IMR-90 (cell line): ENCODE data around the gene IKZF4. TPM values are rescaled to one million over a fixed set of nuclear protein-coding genes. Genes with fewer than 3 reads are reported as not detected.

ENCODE experiments used
- ATAC-seq: fragments of 200-7000 bp; cut with Tn5 transposase; 2 replicates; pipeline ENCODE4 v1.9.1; 2020; ENCODE audit warnings: low read depth, mild to moderate bottlenecking, moderate library complexity
- BruUV-seq: library from RNA; stranded (reverse); fragments of 400-500 nt; replicated peaks from 2 replicates; lab custom pipeline; 2021; lab: Mats Ljungman, UMichigan
- CTCF ChIA-PET: fragments of 300-600 bp; formaldehyde crosslinking; extraction: SDS; loops from one replicate; lab custom pipeline; 2021; ENCODE audit warnings: antibody characterized with exemption; lab: Yijun Ruan, JAX
- POLR2A ChIA-PET: fragments of 300-600 bp; sonication (Branson Sonifier 250); formaldehyde crosslinking; loops from one replicate; lab custom pipeline; 2022; ENCODE audit warnings: antibody characterized with exemption; ENCODE audit not compliant: unreplicated experiment; lab: Charles Lee
- DNase-seq: peaks from one replicate; pipeline ENCODE4 v3.0.0; 2013
- H2AFZ ChIP-seq: replicated peaks from 2 replicates; pipeline ENCODE3; 2013; ENCODE audit warnings: low read length, mild to moderate bottlenecking; ENCODE audit not compliant: poor library complexity
- H2AK5ac ChIP-seq: 2 replicates; pipeline ENCODE4 v1.6.1; 2013; ENCODE audit warnings: low read depth, low read length, inconsistent platforms
- H2AK9ac ChIP-seq: replicated peaks from 2 replicates; pipeline ENCODE3; 2013; ENCODE audit warnings: mild to moderate bottlenecking, low read depth, low read length, moderate library complexity; ENCODE audit not compliant: poor library complexity
- H2BK120ac ChIP-seq: 2 replicates; pipeline ENCODE4 v1.6.1; 2013; ENCODE audit warnings: low read depth, low read length, inconsistent platforms
- H2BK15ac ChIP-seq: 3 replicates; pipeline ENCODE4 v1.6.1; 2013; ENCODE audit warnings: low read depth, low read length, inconsistent platforms
- H2BK20ac ChIP-seq: 2 replicates; pipeline ENCODE4 v1.6.1; 2013; ENCODE audit warnings: low read depth, mild to moderate bottlenecking, inconsistent platforms, low read length, moderate library complexity
- H2BK5ac ChIP-seq: 2 replicates; pipeline ENCODE4 v1.6.1; 2013; ENCODE audit warnings: mild to moderate bottlenecking, low read depth, low read length, inconsistent platforms; ENCODE audit not compliant: poor library complexity, severe bottlenecking
- H3K14ac ChIP-seq: replicated peaks from 2 replicates; pipeline ENCODE4 v1.6.1; 2013; ENCODE audit warnings: low read depth, low read length, inconsistent platforms
- H3K18ac ChIP-seq: 2 replicates; pipeline ENCODE4 v1.6.1; 2013; ENCODE audit warnings: low read depth, low read length, control low read depth
- H3K23ac ChIP-seq: 2 replicates; pipeline ENCODE4 v1.6.1; 2013; ENCODE audit warnings: low read depth, low read length, inconsistent platforms
- H3K27ac ChIP-seq: 2 replicates; pipeline ENCODE4 v1.5.1; 2013; ENCODE audit warnings: mild to moderate bottlenecking, control low read depth, low read length; ENCODE audit not compliant: insufficient read depth
- H3K27me3 ChIP-seq: 2 replicates; pipeline ENCODE4 v1.6.1; 2013; ENCODE audit warnings: low read length; ENCODE audit not compliant: control insufficient read depth, insufficient read depth
- H3K36me3 ChIP-seq: 2 replicates; pipeline ENCODE4 v1.6.1; 2013; ENCODE audit warnings: low read length, mixed read lengths; ENCODE audit not compliant: control insufficient read depth, insufficient read depth
- H3K4ac ChIP-seq: 2 replicates; pipeline ENCODE4 v1.6.1; 2013; ENCODE audit warnings: low read depth, low read length, inconsistent platforms
- H3K4me1 ChIP-seq: 2 replicates; pipeline ENCODE4 v1.6.1; 2013; ENCODE audit warnings: low read length, mixed read lengths; ENCODE audit not compliant: control insufficient read depth, insufficient read depth
- H3K4me2 ChIP-seq: 2 replicates; pipeline ENCODE4 v1.6.1; 2013; ENCODE audit warnings: low read depth, mild to moderate bottlenecking, control low read depth, low read length, moderate library complexity
- H3K4me3 ChIP-seq: 2 replicates; pipeline ENCODE4 v1.5.1; 2013; ENCODE audit warnings: low read depth, mild to moderate bottlenecking, control low read depth, low read length, moderate library complexity; ENCODE audit not compliant: insufficient read depth
- H3K56ac ChIP-seq: 2 replicates; pipeline ENCODE4 v1.6.1; 2013; ENCODE audit warnings: low read length, inconsistent platforms; ENCODE audit not compliant: insufficient read depth; ENCODE audit errors: extremely low read depth
- H3K79me1 ChIP-seq, 2 experiments: 2 replicates each; pipeline ENCODE4 v1.6.1; 2013; ENCODE audit warnings: low read length in 2 of 2, inconsistent platforms in 1 of 2, low read depth in 1 of 2
- H3K9ac ChIP-seq: 2 replicates; pipeline ENCODE4 v1.6.1; 2013; ENCODE audit warnings: low read depth, low read length, control low read depth
- H3K9me1 ChIP-seq: 2 replicates; pipeline ENCODE4 v1.6.1; 2013; ENCODE audit warnings: low read length, inconsistent platforms; ENCODE audit not compliant: insufficient read depth
- H3K9me3 ChIP-seq: 2 replicates; pipeline ENCODE4 v1.6.1; 2013; ENCODE audit warnings: low read length; ENCODE audit not compliant: control insufficient read depth, insufficient read depth
- H4K20me1 ChIP-seq: 2 replicates; pipeline ENCODE4 v1.6.1; 2013; ENCODE audit warnings: low read length, inconsistent platforms; ENCODE audit not compliant: insufficient read depth
- H4K5ac ChIP-seq: 2 replicates; pipeline ENCODE4 v1.6.1; 2013; ENCODE audit warnings: mild to moderate bottlenecking, low read depth, low read length, control low read depth
- H4K8ac ChIP-seq, 2 experiments: 2 replicates each; pipeline ENCODE4 v1.6.1; 2013; ENCODE audit warnings: low read depth in 2 of 2, low read length in 2 of 2, control low read depth in 1 of 2, inconsistent platforms in 1 of 2
- H4K91ac ChIP-seq: 2 replicates; pipeline ENCODE4 v1.6.1; 2013; ENCODE audit warnings: low read depth, low read length, inconsistent platforms; ENCODE audit not compliant: insufficient read depth
- MAFK ChIP-seq: IDR thresholded peaks from 2 replicates; pipeline ENCODE4 v1.6.1; 2012; ENCODE audit warnings: low read depth, low read length, improper control_type of control experiment
- RFX5 ChIP-seq: IDR thresholded peaks from 2 replicates; pipeline ENCODE4 v1.8.0; 2012; ENCODE audit warnings: low read depth, mild to moderate bottlenecking, low read length, moderate library complexity
- WGBS, 2 experiments: methylation state at CpG; one replicate each; pipeline versions ENCODE4 v1.1.5 to v1.1.7; 2013; ENCODE audit warnings: missing lambda C conversion rate in 2 of 2; ENCODE audit not compliant: insufficient read length in 1 of 2; ENCODE audit errors: extremely low coverage in 2 of 2; 5-methylcytosine and 5-hydroxymethylcytosine counted together
- dilution Hi-C: fragments of 300-500 bp; cut with HindIII; formaldehyde crosslinking; loops from one replicate; pipeline ENCODE4 v1.14.3; 2018; ENCODE audit warnings: low sequenced_read_pairs; ENCODE audit not compliant: unreplicated experiment
- in situ Hi-C: fragments of 300-500 bp; cut with MboI; formaldehyde crosslinking; loops from 3 replicates; pipeline ENCODE4 v1.14.3; 2019; ENCODE audit warnings: low sequenced_read_pairs, inconsistent platforms, mixed read lengths
- intact Hi-C: fragments of 100-400 bp; cut with micrococcal nuclease; formaldehyde crosslinking; loops from 2 replicates; pipeline ENCODE4 v1.10.0; 2022
- polyA plus RNA-seq, 3 experiments: library from polyadenylated mRNA; depleted of rRNA; stranded (reverse); fragments of >200 nt; gene quantifications; 2 replicates each; pipeline ENCODE4 v1.2.3, GENCODE V29; 2012; ENCODE audit warnings: low replicate concordance in 1 of 3
- total RNA-seq: library from RNA; depleted of rRNA; stranded (reverse); fragments of >200 nt; gene quantifications from 2 replicates; pipeline ENCODE4 v1.2.3, GENCODE V29; 2012

IKZF4 gene
- total and polyA plus RNA-seq, 2 of the 4 experiments (the other 2 are of a cell fraction): 1.8 to 7.1 TPM

GRCh38 chr12:55983232-55983842 lies 37.5 kb upstream of the IKZF4 start:
- WGBS, 2 experiments: 80% methylated on average over 2 of the region's 4 CpGs; no CpG with 5 or more reads in 1 of the 2 experiments
- Histone ChIP-seq H4K5ac (no peak overlapping the region), H3K9me1 (no peaks in the 10 kb centered on the region), H3K18ac (no peak overlapping the region), H3K4me3 (no peak overlapping the region), H2AK9ac (no peak overlapping the region), H3K14ac (no peak overlapping the region), H4K91ac (no peak overlapping the region), H3K36me3 (peaks cover 46% of the 10 kb centered on the region), H3K23ac (no peak overlapping the region), H3K79me1 (peaks cover 22 to 51% of the 10 kb centered on the region in 2 experiments), H4K8ac (no peak overlapping the region), H3K4me2 (no peak overlapping the region), H3K27me3 (no peaks in the 10 kb centered on the region), H2BK120ac (no peak overlapping the region), H2BK15ac (no peak overlapping the region), H2AFZ (no peak overlapping the region), H2BK5ac (no peak overlapping the region), H3K9ac (no peak overlapping the region), H3K4me1 (peaks cover 2% of the 10 kb centered on the region; the same call in 1 of the 2 replicates), H3K9me3 (no peaks in the 10 kb centered on the region), H3K27ac (no peak overlapping the region), H2BK20ac (no peak overlapping the region), H3K56ac (no peak overlapping the region), H2AK5ac (no peak overlapping the region), H3K4ac (no peak overlapping the region), H4K20me1 (peaks cover 20% of the 10 kb centered on the region; the same call in 1 of the 2 replicates)
- intact Hi-C loops: no loop called here
- ATAC-seq (no peak), DNase-seq (no peak)
- CTCF ChIA-PET: interaction anchor here (0.7 to 1.1 kb wide), 2 partner anchors 9 to 12 kb away, joined by 3 to 4 read pairs; no protein-coding TSS in a partner anchor
- no TSS peak for BruUV-seq
- in situ Hi-C loops: no loop called here
- dilution Hi-C loops: no loop called here
- POLR2A ChIA-PET: interaction anchor here (0.6 kb wide), 1 partner anchor 13 kb away, joined by 6 read pairs; no protein-coding TSS in a partner anchor
- peak; percentile 74 for TF ChIP-seq MAFK
- no peak for TF ChIP-seq RFX5
